GM23338 (cell line): Measurements from ENCODE around the gene LRRC27. TPM values are rescaled to one million over a fixed set of nuclear protein-coding genes. Genes with fewer than 3 reads are reported as not detected.

Experiments used
- ATAC-seq: fragments of 200-7000 bp; cut with Tn5 transposase; 3 replicates; pipeline ENCODE4 v1.9.1; 2020
- DNase-seq: peaks from one replicate; pipeline ENCODE4 v3.0.0-alpha.2; 2015; ENCODE audit warnings: low spot score
- H2AFZ ChIP-seq: fragments of 200-600 bp; sonication (generic); 2 replicates; pipeline ENCODE4 v1.8.0; 2016; ENCODE audit warnings: antibody characterized with exemption, mild to moderate bottlenecking, moderate library complexity
- H3F3A ChIP-seq: fragments of 200-600 bp; sonication (generic); replicated peaks from 2 replicates; pipeline ENCODE4 v1.8.0; 2017; ENCODE audit warnings: antibody characterized with exemption, mixed run types, low read depth
- H3K27ac ChIP-seq: fragments of 200-600 bp; sonication (generic); 2 replicates; pipeline ENCODE4 v1.6.1; 2016; ENCODE audit warnings: low read depth
- H3K27me3 ChIP-seq: fragments of 200-600 bp; sonication (generic); 2 replicates; pipeline ENCODE4 v1.8.0; 2016; ENCODE audit warnings: mild to moderate bottlenecking, mixed run types, moderate library complexity; ENCODE audit not compliant: insufficient read depth
- H3K36me3 ChIP-seq: fragments of 200-600 bp; sonication (generic); 2 replicates; pipeline ENCODE4 v1.8.0; 2016; ENCODE audit warnings: mild to moderate bottlenecking; ENCODE audit not compliant: insufficient read depth
- H3K4me1 ChIP-seq: fragments of 200-600 bp; sonication (generic); 2 replicates; pipeline ENCODE4 v1.8.0; 2016; ENCODE audit warnings: mild to moderate bottlenecking, moderate library complexity; ENCODE audit not compliant: insufficient read depth
- H3K4me2 ChIP-seq: fragments of 200-600 bp; sonication (generic); 2 replicates; pipeline ENCODE4 v1.7.1; 2017; ENCODE audit warnings: mixed run types
- H3K4me3 ChIP-seq: fragments of 200-600 bp; sonication (generic); 2 replicates; pipeline ENCODE4 v1.6.1; 2016; ENCODE audit warnings: mixed run types
- H3K79me2 ChIP-seq: fragments of 200-600 bp; sonication (generic); replicated peaks from 2 replicates; pipeline ENCODE4 v1.8.0; 2017; ENCODE audit warnings: mild to moderate bottlenecking; ENCODE audit not compliant: insufficient read depth
- H3K9me2 ChIP-seq: fragments of 200-600 bp; sonication (generic); 2 replicates; pipeline ENCODE4 v1.8.0; 2017; ENCODE audit not compliant: insufficient read depth
- H4K20me1 ChIP-seq: fragments of 200-600 bp; sonication (generic); replicated peaks from 2 replicates; pipeline ENCODE4 v1.8.0; 2017; ENCODE audit warnings: mild to moderate bottlenecking; ENCODE audit not compliant: insufficient read depth
- H3K27ac Mint-ChIP-seq: 2 replicates; pipeline ENCODE4 v1.8.0; 2020; ENCODE audit warnings: inconsistent platforms, mild to moderate bottlenecking, moderate library complexity, mixed read lengths
- H3K27me3 Mint-ChIP-seq: 3 replicates; pipeline ENCODE4 v1.8.0; 2022; ENCODE audit warnings: low read depth, mild to moderate bottlenecking, moderate library complexity, mixed read lengths, inconsistent platforms; ENCODE audit not compliant: insufficient read depth, poor library complexity
- H3K36me3 Mint-ChIP-seq: 3 replicates; pipeline ENCODE4 v1.8.0; 2021; ENCODE audit warnings: low read depth, mild to moderate bottlenecking, inconsistent platforms, moderate library complexity, mixed read lengths
- H3K4me1 Mint-ChIP-seq: 3 replicates; pipeline ENCODE4 v1.8.0; 2020; ENCODE audit warnings: mild to moderate bottlenecking, inconsistent platforms, mixed read lengths
- H3K4me3 Mint-ChIP-seq: 3 replicates; pipeline ENCODE4 v1.8.0; 2021; ENCODE audit warnings: moderate library complexity, mild to moderate bottlenecking, inconsistent platforms, mixed read lengths
- H3K9me3 Mint-ChIP-seq: 3 replicates; pipeline ENCODE4 v1.8.0; 2020; ENCODE audit warnings: moderate library complexity, mild to moderate bottlenecking, inconsistent platforms, mixed read lengths
- CTCF ChIP-seq, 2 experiments: fragments of 200-600 bp in 1 of 2; sonication (generic) in 1 of 2; conservative IDR thresholded peaks; 2 replicates each; pipeline versions ENCODE4 v1.5.1 to v1.6.1; 2016 to 2017; ENCODE audit warnings: antibody characterized with exemption in 2 of 2, low read depth in 2 of 2, mild to moderate bottlenecking in 2 of 2, moderate library complexity in 1 of 2
- EZH2 ChIP-seq: fragments of 200-600 bp; sonication (generic); IDR thresholded peaks from one replicate; pipeline ENCODE4 v1.8.0; 2017; ENCODE audit warnings: antibody characterized with exemption, mild to moderate bottlenecking, low read depth; ENCODE audit not compliant: unreplicated experiment
- EZH2phosphoT487 ChIP-seq: fragments of 200-600 bp; sonication (generic); IDR thresholded peaks from one replicate; pipeline ENCODE4 v1.8.1; 2018; ENCODE audit warnings: antibody characterized with exemption; ENCODE audit not compliant: unreplicated experiment
- JUNB ChIP-seq: IDR thresholded peaks from one replicate; pipeline ENCODE4 v1.6.1; 2016; ENCODE audit warnings: antibody characterized with exemption; ENCODE audit not compliant: unreplicated experiment
- NANOG ChIP-seq: IDR thresholded peaks from 2 replicates; pipeline ENCODE4 v1.6.1; 2016; ENCODE audit warnings: antibody characterized with exemption, borderline replicate concordance
- polyA plus RNA-seq: library from polyadenylated mRNA; unstranded; fragments of >200 nt; fragmentation: Nextera tagmentation; extraction: Ambion mirVana; gene quantifications from 2 replicates; pipeline ENCODE4 v1.2.1, GENCODE V29; 2016
- total RNA-seq: library from RNA; depleted of rRNA; stranded (reverse); fragments of >200 nt; shearing (Covaris generic); gene quantifications from 2 replicates; pipeline ENCODE4 v1.2.3, GENCODE V29; 2014
- TF ChIP-seq, protein P1 (sequence below): fragments of 250-450 bp; sonication (Bioruptor Pico); IDR thresholded peaks from 2 replicates; pipeline ENCODE4 v1.5.0; 2020; ENCODE audit warnings: mild to moderate bottlenecking, moderate library complexity
- TF ChIP-seq, protein P2 (sequence below): IDR thresholded peaks from 2 replicates; pipeline ENCODE4 v1.6.1; 2016; ENCODE audit warnings: antibody characterized with exemption

Gene LRRC27
- total and polyA plus RNA-seq, 2 experiments from 2014 or later = 2.9 to 3.5 TPM

DNA sequence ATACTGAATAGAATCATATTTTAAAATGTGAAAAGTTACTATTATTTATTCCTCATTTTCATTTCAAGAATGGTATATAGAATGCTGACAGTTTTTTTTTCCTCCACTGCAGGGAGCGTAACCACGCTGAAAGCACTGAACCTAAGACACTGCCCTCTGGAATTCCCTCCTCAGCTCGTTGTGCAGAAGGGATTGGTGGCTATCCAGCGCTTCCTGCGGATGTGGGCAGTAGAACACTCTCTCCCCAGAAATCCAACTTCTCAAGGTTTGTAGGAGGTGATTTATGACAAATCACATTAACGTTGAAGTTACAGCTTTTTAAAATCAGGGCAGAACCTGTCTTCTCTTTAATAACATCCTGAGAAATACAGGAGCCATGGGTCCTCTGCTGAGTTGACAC, 12.4 kb downstream of the LRRC27 start (continued):
- TF ChIP-seq, protein P1, sequence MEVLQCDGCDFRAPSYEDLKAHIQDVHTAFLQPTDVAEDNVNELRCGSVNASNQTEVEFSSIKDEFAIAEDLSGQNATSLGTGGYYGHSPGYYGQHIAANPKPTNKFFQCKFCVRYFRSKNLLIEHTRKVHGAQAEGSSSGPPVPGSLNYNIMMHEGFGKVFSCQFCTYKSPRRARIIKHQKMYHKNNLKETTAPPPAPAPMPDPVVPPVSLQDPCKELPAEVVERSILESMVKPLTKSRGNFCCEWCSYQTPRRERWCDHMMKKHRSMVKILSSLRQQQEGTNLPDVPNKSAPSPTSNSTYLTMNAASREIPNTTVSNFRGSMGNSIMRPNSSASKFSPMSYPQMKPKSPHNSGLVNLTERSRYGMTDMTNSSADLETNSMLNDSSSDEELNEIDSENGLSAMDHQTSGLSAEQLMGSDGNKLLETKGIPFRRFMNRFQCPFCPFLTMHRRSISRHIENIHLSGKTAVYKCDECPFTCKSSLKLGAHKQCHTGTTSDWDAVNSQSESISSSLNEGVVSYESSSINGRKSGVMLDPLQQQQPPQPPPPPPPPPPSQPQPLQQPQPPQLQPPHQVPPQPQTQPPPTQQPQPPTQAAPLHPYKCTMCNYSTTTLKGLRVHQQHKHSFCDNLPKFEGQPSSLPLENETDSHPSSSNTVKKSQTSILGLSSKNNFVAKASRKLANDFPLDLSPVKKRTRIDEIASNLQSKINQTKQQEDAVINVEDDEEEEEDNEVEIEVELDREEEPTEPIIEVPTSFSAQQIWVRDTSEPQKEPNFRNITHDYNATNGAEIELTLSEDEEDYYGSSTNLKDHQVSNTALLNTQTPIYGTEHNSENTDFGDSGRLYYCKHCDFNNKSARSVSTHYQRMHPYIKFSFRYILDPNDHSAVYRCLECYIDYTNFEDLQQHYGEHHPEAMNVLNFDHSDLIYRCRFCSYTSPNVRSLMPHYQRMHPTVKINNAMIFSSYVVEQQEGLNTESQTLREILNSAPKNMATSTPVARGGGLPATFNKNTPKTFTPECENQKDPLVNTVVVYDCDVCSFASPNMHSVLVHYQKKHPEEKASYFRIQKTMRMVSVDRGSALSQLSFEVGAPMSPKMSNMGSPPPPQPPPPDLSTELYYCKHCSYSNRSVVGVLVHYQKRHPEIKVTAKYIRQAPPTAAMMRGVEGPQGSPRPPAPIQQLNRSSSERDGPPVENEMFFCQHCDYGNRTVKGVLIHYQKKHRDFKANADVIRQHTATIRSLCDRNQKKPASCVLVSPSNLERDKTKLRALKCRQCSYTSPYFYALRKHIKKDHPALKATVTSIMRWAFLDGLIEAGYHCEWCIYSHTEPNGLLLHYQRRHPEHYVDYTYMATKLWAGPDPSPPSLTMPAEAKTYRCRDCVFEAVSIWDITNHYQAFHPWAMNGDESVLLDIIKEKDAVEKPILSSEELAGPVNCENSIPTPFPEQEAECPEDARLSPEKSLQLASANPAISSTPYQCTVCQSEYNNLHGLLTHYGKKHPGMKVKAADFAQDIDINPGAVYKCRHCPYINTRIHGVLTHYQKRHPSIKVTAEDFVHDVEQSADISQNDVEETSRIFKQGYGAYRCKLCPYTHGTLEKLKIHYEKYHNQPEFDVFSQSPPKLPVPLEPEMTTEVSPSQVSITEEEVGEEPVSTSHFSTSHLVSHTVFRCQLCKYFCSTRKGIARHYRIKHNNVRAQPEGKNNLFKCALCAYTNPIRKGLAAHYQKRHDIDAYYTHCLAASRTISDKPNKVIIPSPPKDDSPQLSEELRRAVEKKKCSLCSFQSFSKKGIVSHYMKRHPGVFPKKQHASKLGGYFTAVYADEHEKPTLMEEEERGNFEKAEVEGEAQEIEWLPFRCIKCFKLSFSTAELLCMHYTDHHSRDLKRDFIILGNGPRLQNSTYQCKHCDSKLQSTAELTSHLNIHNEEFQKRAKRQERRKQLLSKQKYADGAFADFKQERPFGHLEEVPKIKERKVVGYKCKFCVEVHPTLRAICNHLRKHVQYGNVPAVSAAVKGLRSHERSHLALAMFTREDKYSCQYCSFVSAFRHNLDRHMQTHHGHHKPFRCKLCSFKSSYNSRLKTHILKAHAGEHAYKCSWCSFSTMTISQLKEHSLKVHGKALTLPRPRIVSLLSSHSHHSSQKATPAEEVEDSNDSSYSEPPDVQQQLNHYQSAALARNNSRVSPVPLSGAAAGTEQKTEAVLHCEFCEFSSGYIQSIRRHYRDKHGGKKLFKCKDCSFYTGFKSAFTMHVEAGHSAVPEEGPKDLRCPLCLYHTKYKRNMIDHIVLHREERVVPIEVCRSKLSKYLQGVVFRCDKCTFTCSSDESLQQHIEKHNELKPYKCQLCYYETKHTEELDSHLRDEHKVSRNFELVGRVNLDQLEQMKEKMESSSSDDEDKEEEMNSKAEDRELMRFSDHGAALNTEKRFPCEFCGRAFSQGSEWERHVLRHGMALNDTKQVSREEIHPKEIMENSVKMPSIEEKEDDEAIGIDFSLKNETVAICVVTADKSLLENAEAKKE = no peak

- peaks cover 3% of the 10 kb centered on the region; the same call in 1 of the 3 replicates for H3K36me3 Mint-ChIP-seq
- DNase-seq (no peak), ATAC-seq (no peak)
- Histone ChIP-seq H3K4me3 (no peak overlapping the region), H2AFZ (no peak overlapping the region), H3K27me3 (no peaks in the 10 kb centered on the region), H3K9me2 (no peaks in the 10 kb centered on the region), H4K20me1 (no peaks in the 10 kb centered on the region), H3K27ac (no peak overlapping the region), H3F3A (no peaks in the 10 kb centered on the region), H3K79me2 (no peaks in the 10 kb centered on the region), H3K4me1 (no peaks in the 10 kb centered on the region), H3K4me2 (no peak overlapping the region), H3K36me3 (no peaks in the 10 kb centered on the region)
- peaks cover 3% of the 10 kb centered on the region; the same call in 2 of the 3 replicates for H3K4me1 Mint-ChIP-seq
- H3K4me3 Mint-ChIP-seq = no peak overlapping the region
- H3K9me3 Mint-ChIP-seq = no peaks in the 10 kb centered on the region
- H3K27ac Mint-ChIP-seq = no peak overlapping the region
- peaks cover 5% of the 10 kb centered on the region for H3K27me3 Mint-ChIP-seq
- TF ChIP-seq, protein P1 = no peak
- TF ChIP-seq EZH2 (no peak), NANOG (no peak), CTCF (conservative IDR thresholded peaks at IDR 0.05; ENCODE audit: low read depth in 2 of 2) (no peak), JUNB (no peak), EZH2phosphoT487 (no peak)
- TF ChIP-seq, protein P2, sequence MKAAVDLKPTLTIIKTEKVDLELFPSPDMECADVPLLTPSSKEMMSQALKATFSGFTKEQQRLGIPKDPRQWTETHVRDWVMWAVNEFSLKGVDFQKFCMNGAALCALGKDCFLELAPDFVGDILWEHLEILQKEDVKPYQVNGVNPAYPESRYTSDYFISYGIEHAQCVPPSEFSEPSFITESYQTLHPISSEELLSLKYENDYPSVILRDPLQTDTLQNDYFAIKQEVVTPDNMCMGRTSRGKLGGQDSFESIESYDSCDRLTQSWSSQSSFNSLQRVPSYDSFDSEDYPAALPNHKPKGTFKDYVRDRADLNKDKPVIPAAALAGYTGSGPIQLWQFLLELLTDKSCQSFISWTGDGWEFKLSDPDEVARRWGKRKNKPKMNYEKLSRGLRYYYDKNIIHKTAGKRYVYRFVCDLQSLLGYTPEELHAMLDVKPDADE = no peak
Measured at GRCh38 chr10:132345345-132345744, 13.4 kb downstream of the LRRC27 start.
